ENCODE measurements around the gene DMRTB1. TPM values are rescaled to one million over a fixed set of nuclear protein-coding genes. Genes with fewer than 3 reads are reported as not detected.

DMRTB1 gene
- total RNA-seq, 1 donor from 2014 or later, result not detected

DNA sequence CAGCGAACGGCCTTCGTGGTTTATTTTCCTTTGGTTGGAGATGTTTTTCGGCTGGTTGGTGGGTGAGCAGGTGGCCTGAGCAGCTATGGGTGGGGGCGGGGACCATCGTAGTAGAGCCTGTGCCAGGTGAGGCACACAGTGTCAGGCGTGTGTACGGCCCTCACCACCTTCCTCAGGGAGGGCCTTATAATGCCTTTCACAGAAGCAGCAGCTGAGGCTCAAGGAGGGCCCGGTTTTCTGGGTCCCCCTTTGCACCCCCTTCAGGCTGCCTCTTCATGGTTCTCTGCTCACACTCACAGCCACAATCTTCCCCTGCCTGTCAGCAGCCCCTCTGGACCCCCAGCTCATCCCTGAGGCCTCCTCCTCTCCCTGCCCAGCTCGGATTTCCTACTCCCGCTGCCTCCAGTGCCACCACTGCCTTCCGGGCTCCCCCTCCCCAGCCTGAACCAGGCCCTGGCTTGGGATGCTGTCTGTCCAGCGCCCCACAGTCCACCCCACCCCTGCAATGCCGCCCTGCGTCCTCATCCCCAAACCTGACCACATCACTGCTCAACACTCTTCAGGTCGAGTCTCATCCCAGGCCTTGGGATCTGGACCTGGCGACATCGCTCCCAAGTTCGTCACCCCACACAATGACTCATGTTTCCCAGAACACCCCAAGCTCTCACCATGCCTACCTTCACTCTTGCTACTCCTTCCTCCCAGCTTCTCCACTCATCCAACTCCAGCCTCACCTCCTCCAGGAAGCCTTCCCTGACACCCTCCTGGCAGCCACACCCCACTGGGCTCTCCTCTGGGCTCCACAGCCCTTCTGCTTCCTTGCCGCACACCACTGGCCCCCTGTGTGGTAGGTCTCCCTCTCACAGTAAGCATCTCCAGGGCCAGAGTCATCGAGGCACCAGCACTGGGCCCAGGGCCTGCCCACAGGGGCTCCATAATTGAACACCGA lies 53.9 kb downstream of the DMRTB1 start:
- Mint-ChIP-seq H3K4me1 (ENCODE audit: unreplicated experiment) (peaks cover 34% of the 10 kb centered on the region), H3K36me3 (ENCODE audit: unreplicated experiment) (peaks cover 33% of the 10 kb centered on the region), H3K4me3 (ENCODE audit: unreplicated experiment) (no peak overlapping the region), H3K27me3 (ENCODE audit: unreplicated experiment) (no peaks in the 10 kb centered on the region), H3K27ac (ENCODE audit: unreplicated experiment) (peak overlapping the region; percentile 72), H3K9me3 (ENCODE audit: unreplicated experiment) (no peaks in the 10 kb centered on the region)
- DNase-seq (ENCODE audit: extremely low spot score, unreplicated experiment), result no peak
- TF ChIP-seq, protein P1, sequence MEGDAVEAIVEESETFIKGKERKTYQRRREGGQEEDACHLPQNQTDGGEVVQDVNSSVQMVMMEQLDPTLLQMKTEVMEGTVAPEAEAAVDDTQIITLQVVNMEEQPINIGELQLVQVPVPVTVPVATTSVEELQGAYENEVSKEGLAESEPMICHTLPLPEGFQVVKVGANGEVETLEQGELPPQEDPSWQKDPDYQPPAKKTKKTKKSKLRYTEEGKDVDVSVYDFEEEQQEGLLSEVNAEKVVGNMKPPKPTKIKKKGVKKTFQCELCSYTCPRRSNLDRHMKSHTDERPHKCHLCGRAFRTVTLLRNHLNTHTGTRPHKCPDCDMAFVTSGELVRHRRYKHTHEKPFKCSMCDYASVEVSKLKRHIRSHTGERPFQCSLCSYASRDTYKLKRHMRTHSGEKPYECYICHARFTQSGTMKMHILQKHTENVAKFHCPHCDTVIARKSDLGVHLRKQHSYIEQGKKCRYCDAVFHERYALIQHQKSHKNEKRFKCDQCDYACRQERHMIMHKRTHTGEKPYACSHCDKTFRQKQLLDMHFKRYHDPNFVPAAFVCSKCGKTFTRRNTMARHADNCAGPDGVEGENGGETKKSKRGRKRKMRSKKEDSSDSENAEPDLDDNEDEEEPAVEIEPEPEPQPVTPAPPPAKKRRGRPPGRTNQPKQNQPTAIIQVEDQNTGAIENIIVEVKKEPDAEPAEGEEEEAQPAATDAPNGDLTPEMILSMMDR (IDR thresholded peaks at IDR 0.05), result no peak

DNA sequence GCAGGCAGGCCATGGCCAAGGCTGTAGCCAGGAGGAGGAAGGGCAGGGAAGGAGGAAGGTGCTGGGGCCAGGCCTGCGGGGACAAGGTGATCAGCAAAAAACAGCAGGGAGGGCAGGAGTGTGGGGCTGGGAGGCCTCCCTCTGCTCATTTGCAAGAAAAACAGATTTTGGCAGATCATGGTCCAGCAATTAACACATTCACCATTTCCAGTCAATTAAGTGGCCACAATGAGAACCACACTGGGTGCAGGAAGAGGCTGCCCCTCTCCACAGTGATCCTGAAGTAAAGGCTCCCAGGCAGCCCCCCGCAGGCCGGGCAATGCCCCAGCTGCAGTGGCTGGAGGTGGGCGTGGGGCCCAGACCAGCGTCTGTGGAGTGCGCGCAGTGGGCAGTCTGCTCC lies 54.6 kb downstream of the DMRTB1 start:
- Mint-ChIP-seq H3K27ac (ENCODE audit: unreplicated experiment) (no peak overlapping the region), H3K4me1 (ENCODE audit: unreplicated experiment) (peaks cover 34% of the 10 kb centered on the region), H3K4me3 (ENCODE audit: unreplicated experiment) (no peak overlapping the region), H3K27me3 (ENCODE audit: unreplicated experiment) (no peaks in the 10 kb centered on the region), H3K9me3 (ENCODE audit: unreplicated experiment) (no peaks in the 10 kb centered on the region), H3K36me3 (ENCODE audit: unreplicated experiment) (peaks cover 37% of the 10 kb centered on the region)
- TF ChIP-seq, protein P1 (IDR thresholded peaks at IDR 0.05), result no peak
- no peak for DNase-seq (ENCODE audit: extremely low spot score, unreplicated experiment)

DNA sequence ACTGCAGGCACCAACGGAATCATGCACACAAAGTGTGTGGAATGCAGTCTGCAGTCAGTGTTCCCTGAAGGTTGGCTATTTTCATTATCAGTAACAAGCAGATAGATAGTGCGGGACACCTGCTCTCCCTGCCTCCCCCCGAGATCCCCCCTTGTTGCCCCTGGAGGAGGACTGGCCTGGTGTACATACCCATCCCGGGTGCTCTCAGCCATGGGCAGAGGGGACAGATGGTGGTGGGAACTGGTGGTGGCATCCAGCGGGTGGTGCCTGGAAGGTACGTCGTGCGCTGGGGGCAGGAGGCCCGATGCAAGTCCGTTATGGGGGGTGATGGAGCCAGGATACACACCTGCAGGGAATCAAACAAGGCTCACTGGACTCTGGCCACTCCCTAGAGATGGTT lies 55.2 kb downstream of the DMRTB1 start:
- DNase-seq (ENCODE audit: extremely low spot score, unreplicated experiment), result no peak
- no peaks in the 10 kb centered on the region for H3K27me3 Mint-ChIP-seq (ENCODE audit: unreplicated experiment)
- peaks cover 41% of the 10 kb centered on the region for H3K36me3 Mint-ChIP-seq (ENCODE audit: unreplicated experiment)
- H3K4me3 Mint-ChIP-seq (ENCODE audit: unreplicated experiment), result no peak overlapping the region
- H3K4me1 Mint-ChIP-seq (ENCODE audit: unreplicated experiment), result peaks cover 37% of the 10 kb centered on the region
- TF ChIP-seq, protein P1 (IDR thresholded peaks at IDR 0.05), result no peak
- H3K9me3 Mint-ChIP-seq (ENCODE audit: unreplicated experiment), result no peaks in the 10 kb centered on the region
- no peak overlapping the region for H3K27ac Mint-ChIP-seq (ENCODE audit: unreplicated experiment)

DNA sequence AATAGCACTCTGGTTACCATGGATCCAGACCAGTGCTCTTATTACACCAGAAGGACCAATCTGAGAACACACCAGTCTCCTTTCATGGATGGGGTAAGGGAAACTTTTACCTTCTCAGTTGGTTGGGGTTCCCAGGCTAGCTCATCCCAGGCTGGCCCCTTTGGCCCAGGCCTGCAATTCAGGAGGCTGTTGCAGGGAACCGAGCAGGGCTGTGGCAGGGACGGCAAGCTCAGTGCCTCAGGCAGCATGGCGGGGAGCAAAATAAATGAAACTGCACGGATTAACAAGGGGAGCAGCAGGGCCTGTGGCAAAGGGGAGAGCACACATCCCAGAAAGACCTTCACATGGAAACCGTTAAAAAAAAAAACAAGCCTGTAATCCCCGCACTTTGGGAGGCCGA lies 57.0 kb downstream of the DMRTB1 start:
- TF ChIP-seq, protein P1 (IDR thresholded peaks at IDR 0.05), result no peak
- no peak for DNase-seq (ENCODE audit: extremely low spot score, unreplicated experiment)

More for the DNA sequence above, 57.0 kb downstream of the DMRTB1 start:
- no peaks in the 10 kb centered on the region for H3K9me3 Mint-ChIP-seq (ENCODE audit: unreplicated experiment)
- peaks cover 51% of the 10 kb centered on the region for H3K36me3 Mint-ChIP-seq (ENCODE audit: unreplicated experiment)
- no peak overlapping the region for H3K27ac Mint-ChIP-seq (ENCODE audit: unreplicated experiment)
- no peaks in the 10 kb centered on the region for H3K27me3 Mint-ChIP-seq (ENCODE audit: unreplicated experiment)
- peaks cover 36% of the 10 kb centered on the region for H3K4me1 Mint-ChIP-seq (ENCODE audit: unreplicated experiment)
- no peak overlapping the region for H3K4me3 Mint-ChIP-seq (ENCODE audit: unreplicated experiment)

Other genes with a start within 250 kb of the DMRTB1 start
- gene CZIB, start 238.8 kb upstream of the DMRTB1 start, total RNA-seq, result 52.6 and 59.8 TPM in 2 replicates
- 34.5 and 37.7 TPM in 2 replicates for gene MAGOH, start 220.9 kb upstream of the DMRTB1 start, total RNA-seq
- 4.4 and 6.3 TPM in 2 replicates for gene LRP8, start 131.3 kb upstream of the DMRTB1 start, total RNA-seq